Lower leg skin (tissue), 4 donors: Measurements from ENCODE around the gene TGFBI. TPM values are rescaled to one million over a fixed set of nuclear protein-coding genes. Genes with fewer than 3 reads are reported as not detected.
A peak's percentile ranks its signal among the peaks of the same experiment; 100 is the strongest.

Experiments used
- DNase-seq, 2 donors: peaks; one replicate each; pipeline ENCODE4 v3.0.0-alpha.2; 2019; ENCODE audit warnings: low spot score in 2 of 2
- H3K4me3 ChIP-seq: fragments of 200-600 bp; sonication (generic); 2 replicates; pipeline ENCODE4 v1.5.1; 2017; ENCODE audit warnings: mild to moderate bottlenecking, low read depth; ENCODE audit not compliant: poor library complexity, severe bottlenecking
- CTCF ChIP-seq, 3 donors: fragments of 450-650 bp; IDR thresholded peaks; one replicate each; pipeline ENCODE4 v1.5.1; 2016; ENCODE audit warnings: antibody characterized with exemption in 3 of 3, mild to moderate bottlenecking in 3 of 3, moderate library complexity in 2 of 3
- POLR2A ChIP-seq, 2 donors: fragments of 450-650 bp; IDR thresholded peaks; one replicate each; pipeline ENCODE4 v1.6.1; 2016 to 2017; ENCODE audit warnings: antibody characterized with exemption in 2 of 2, mild to moderate bottlenecking in 1 of 2, moderate library complexity in 1 of 2
- WGBS, 2 donors: methylation state at CpG; one replicate each; pipeline ENCODE4 v1.1.5; 2018; 5-methylcytosine and 5-hydroxymethylcytosine counted together
- intact Hi-C: fragments of 100-400 bp; cut with DNase I; formaldehyde crosslinking; loops from one replicate; pipeline ENCODE4 v1.15.0; 2023; ENCODE audit warnings: low total_unique reads
- total RNA-seq, 4 donors: library from RNA; depleted of rRNA; stranded (reverse); fragments of >200 nt; gene quantifications; one replicate each; pipeline ENCODE4 v1.1.0, GENCODE V29; 2016

The TGFBI gene
- total RNA-seq, 4 donors from 2014 or later, result 312 to 829 (median 484) TPM

DNA sequence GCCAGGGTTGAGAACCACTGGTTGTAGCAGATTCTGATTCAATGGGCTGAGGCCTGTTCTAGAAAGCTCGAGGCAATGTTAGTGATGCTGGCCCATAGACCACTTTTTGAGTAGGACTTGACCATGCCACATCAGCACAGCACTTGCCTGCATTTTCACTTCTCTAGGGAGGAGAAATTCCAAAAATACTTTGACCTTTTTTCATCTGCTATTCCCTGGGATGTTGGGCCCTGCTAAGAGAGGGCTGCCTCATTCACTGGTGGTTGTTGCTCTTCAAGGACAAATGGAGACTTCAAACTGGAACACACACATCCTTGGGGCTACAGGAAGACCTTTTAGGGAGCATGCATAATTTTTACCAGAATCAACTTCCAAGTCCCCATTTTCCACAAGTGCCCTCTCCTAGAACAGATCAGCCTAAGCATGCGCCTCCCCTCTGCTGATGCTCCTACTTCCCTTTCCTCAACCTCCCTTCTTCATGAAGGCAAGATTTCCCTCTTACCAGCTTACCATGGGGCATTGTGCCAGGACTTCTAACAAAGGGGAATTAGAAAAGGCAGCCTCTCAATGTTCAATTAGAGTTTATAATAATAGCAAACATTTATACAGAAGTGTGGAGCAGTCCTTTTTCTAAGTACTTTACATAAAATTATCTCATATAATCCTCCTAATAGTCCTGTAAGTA lies 12.7 kb upstream of the TGFBI start:
- TF ChIP-seq CTCF (IDR thresholded peaks at IDR 0.05), result no peak
- no peak for TF ChIP-seq POLR2A (IDR thresholded peaks at IDR 0.05)
- H3K4me3 ChIP-seq, result no peak overlapping the region
- 88 to 94% methylated on average over 2 of the region's 2 CpGs for WGBS, 2 donors
- DNase-seq, result peak in 1 of 2 donors; percentile 52
- intact Hi-C loops, result no loop called here

- DNase-seq, result peak in 1 of 2 donors; percentile 84
- TF ChIP-seq POLR2A (IDR thresholded peaks at IDR 0.05) (no peak), CTCF (IDR thresholded peaks at IDR 0.05) (no peak)
- intact Hi-C loops, result no loop called here
- no peak overlapping the region for H3K4me3 ChIP-seq
- WGBS, 2 donors, result 32 to 44% methylated on average over 2 of the region's 2 CpGs
Observed at GRCh38 chr5:136016945-136017530, 11.8 kb upstream of the TGFBI start.

DNA sequence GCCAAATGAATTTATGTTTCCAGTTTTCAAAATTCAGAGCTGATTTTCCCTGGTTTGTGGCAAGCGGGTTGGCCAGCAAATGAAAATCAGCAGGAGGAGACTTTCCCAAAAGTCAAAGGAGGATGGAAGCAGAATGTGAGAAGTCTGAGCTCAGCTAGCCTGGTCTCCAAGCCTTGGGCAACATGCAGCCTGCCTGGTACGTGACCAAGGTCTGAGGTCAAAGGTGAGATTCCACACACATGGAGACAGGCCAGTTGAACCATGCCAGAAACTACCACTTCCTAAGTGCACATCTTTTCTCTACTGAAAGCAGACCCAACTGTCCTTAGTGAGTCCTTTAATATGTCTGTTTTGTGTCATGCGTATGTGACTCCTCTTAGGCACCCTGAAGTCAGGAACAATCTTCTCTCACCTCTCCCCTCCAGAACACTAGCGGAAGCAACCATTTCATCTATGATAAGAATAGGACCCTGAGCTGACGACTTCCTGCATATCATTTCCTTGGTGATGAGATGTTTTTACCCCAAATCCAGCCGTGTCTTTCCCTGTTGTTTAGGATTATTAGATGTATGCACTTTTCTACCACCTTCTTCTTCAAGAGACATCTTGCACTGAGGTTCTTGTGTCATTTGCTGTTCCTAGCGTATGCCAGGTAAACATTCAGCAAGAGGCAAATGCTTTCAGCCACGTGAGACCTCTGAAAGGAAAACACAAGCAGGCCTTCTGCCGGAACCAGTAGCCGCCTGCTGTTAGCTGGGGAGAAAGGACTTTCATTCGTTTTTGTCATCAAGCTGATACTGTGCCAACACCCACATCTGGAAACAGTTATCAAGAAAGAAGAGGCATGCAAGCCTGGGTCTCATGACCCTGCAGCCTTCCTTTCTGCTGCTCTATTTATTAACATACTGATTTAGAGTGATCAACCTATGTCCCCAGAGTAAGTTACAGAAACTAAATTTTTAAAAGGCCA lies 9.7 kb upstream of the TGFBI start:
- no peak for TF ChIP-seq CTCF (IDR thresholded peaks at IDR 0.05)
- TF ChIP-seq POLR2A (IDR thresholded peaks at IDR 0.05), result no peak
- WGBS, 2 donors, result 51 to 59% methylated on average over 11 of the region's 11 CpGs
- H3K4me3 ChIP-seq, result no peak overlapping the region
- intact Hi-C loops, result no loop called here
- peak; percentile 85 to 87 for DNase-seq

DNA sequence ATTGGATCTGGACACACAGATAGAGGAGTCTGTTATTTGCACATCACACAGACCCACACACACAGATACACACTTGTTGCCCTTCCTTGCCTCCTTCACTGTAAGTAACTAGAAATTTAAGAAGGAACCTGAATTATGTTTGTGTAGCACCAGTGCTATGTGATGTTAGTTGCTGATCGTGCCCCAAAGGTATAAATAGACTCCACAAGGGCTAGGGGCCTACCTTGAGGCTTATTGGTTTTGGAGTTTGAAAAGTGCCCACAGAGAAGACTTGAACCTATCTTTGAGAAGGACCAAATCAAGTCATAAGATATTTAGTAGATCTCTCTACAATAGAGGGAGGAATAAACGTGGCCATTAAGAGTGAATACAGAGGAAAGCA lies 8.8 kb upstream of the TGFBI start:
- TF ChIP-seq CTCF (IDR thresholded peaks at IDR 0.05) (no peak), POLR2A (IDR thresholded peaks at IDR 0.05) (no peak)
- intact Hi-C loops, result no loop called here
- no peak overlapping the region for H3K4me3 ChIP-seq
- DNase-seq, result peak in 1 of 2 donors; percentile 37
- 56 to 64% methylated on average over 2 of the region's 2 CpGs for WGBS, 2 donors

- intact Hi-C loops, result no loop called here
- H3K4me3 ChIP-seq, result no peak overlapping the region
- TF ChIP-seq POLR2A (IDR thresholded peaks at IDR 0.05), result no peak
- TF ChIP-seq CTCF (IDR thresholded peaks at IDR 0.05), result no peak
- 34 to 46% methylated on average over 10 of the region's 10 CpGs for WGBS, 2 donors
- peak in 1 of 2 donors; percentile 78 for DNase-seq
Observed at GRCh38 chr5:136020383-136021015, 8.3 kb upstream of the TGFBI start.
